GM12873 (cell line): ENCODE results near the gene IGF2BP3.

ENCODE experiments used
- TF ChIP-seq, protein P1 (sequence below): IDR thresholded peaks from 2 replicates; pipeline ENCODE4 v1.5.1; 2012; ENCODE audit warnings: low read depth, mild to moderate bottlenecking, moderate library complexity, low read length, control low read depth; ENCODE audit not compliant: insufficient read depth; ENCODE audit errors: missing control alignments

IGF2BP3 gene

DNA sequence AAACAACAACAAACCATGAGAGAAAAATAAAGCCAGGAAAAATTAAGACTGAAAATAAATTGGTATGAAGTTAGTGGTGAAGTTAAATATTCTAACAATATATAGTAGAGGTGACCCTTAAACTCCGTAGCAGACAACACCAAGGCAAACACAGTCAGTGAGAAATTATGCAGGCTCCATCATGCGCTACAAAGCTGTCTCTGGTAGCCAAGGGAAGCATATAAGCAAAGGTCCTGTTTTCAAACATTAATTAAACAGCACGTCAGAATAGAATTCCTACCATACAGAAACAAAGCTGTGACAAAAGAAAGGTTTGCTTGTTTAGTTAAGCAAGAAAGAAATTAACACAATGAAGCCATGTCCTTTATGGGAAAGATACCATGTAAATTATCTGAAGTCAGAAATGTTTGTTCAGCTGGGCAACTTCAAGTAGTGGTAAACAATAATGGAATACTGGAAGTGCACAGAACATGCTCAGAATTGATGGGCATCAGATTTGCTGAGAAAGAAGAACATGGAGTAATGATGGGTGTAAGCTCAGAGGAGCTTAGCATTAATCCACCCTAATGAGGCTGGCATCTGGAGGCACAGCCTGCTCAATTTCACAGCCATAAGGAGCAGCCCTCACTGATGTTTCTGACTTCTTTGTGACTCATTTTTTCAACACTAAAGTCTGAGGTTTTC lies 75.7 kb downstream of the IGF2BP3 start:
- TF ChIP-seq, protein P1, sequence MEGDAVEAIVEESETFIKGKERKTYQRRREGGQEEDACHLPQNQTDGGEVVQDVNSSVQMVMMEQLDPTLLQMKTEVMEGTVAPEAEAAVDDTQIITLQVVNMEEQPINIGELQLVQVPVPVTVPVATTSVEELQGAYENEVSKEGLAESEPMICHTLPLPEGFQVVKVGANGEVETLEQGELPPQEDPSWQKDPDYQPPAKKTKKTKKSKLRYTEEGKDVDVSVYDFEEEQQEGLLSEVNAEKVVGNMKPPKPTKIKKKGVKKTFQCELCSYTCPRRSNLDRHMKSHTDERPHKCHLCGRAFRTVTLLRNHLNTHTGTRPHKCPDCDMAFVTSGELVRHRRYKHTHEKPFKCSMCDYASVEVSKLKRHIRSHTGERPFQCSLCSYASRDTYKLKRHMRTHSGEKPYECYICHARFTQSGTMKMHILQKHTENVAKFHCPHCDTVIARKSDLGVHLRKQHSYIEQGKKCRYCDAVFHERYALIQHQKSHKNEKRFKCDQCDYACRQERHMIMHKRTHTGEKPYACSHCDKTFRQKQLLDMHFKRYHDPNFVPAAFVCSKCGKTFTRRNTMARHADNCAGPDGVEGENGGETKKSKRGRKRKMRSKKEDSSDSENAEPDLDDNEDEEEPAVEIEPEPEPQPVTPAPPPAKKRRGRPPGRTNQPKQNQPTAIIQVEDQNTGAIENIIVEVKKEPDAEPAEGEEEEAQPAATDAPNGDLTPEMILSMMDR, result no peak

DNA sequence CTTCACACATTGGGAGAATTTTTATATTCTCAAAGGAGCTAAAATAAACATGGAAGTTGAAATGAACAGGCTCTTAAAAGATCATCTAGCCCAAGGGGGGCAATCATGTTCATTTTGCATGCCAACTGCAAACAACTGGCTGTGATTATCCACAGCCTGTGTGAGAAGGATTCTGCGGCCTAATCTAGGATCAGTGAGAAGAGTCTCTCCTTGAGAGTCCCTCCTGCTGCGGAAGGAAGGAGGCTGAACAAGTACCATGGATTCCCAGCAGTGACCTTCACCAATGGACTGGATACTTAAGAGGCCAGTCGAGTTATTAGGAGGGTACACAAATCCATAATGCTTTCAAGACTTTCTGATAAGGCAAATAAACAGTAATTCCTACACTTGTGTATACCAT lies 76.7 kb downstream of the IGF2BP3 start:
- TF ChIP-seq, protein P1, result no peak

DNA sequence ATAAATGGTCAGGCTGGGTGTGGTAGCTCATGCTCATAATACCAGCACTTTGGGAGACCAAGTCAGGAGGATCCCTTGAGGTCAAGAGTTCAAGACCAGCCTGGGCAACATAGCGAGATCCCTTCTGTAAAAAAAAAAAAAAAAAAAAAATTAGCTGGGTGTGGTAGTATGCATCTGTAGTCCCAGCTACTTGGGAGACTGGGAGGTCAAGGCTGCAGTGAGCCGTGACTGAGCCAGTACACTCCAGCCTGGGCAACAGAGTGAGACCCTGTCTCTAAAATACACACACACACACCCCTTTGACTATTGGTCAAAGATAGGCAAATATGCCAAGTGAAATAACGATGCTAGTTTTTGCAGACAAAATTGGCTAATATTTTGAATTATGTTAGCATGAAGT lies 80.6 kb downstream of the IGF2BP3 start:
- TF ChIP-seq, protein P1, result no peak

DNA sequence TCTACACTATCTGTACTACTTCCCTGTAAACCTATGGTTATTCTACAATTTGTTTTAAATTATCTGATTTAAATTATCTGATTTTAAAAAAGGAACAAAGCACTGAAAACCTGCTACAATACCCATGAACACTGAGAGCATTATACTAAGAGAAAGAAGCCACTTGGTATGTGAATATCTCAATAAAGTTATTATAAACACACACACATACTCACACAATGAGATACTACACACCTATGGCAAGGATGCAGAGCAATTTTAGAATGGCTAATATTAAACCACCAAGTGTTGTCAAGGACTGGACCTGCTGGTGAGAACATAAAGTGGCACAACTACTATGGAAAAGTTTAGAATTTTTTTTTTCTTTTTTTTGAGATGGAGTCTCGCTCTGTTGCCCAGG lies 82.7 kb downstream of the IGF2BP3 start:
- TF ChIP-seq, protein P1, result no peak

DNA sequence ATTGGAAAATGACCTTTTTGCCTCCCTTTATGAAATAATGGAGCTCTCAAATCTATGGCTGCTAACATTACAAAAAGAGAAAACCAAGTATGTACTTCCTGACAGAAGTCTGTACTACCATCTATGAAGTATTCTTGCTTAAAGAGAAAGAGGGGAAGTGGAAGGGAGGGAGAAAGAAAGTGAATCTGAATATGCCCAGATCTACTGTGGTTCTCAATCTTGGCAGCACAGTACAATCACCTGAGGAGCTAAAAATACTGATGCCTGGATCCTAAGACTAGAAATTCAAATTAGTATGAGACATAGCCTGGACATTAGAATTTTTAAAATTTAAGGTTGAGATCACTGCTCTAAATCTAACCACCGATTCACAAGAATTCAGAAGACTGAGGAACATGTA lies 85.2 kb downstream of the IGF2BP3 start:
- TF ChIP-seq, protein P1, result no peak

DNA sequence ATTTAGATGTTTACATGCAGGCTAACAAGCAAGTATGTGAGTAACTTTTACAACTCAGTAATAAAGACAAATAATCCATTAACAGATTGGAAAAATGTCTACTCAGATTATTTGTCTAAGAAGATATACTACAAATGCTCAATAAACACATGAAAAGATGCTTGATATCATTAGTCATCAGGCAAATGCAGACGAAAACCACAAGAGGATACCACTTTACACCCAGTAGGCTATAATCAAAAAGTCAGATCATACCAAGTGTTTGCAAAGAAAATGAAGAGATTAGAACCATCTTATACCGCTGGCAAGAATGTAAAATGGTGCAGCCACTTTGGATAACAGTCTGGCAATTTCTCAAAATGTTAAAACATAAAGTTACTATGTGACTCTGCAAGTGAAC lies 87.1 kb downstream of the IGF2BP3 start:
- TF ChIP-seq, protein P1, result no peak

DNA sequence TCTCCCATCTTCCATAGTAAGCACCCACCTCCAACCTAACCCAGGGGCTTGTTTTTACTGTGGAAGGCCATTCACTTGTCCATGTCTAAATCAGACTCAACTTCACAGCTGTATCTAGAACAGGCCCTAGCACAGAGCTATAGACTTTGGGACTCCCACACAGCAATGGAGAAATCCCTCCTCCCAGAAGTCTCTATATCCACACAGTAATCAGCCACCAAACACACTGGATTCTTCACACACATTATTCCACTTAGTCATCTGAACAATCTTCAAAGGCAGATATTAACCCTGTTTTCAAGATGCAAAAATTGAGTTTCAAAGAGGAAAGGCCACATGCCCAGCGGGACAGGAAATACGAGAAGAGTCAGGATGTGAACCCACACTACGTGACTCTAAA lies 89.3 kb downstream of the IGF2BP3 start:
- TF ChIP-seq, protein P1, result no peak
